NCI-H1436 treated with DMSO at 0.1 percent for 48 hours (cell line): ENCODE measurements around the gene CLEC4G.
"Not testable (repeated sequence)": the region's sequence is repeated elsewhere in the genome, so short reads cannot be mapped to it uniquely, and the experiment has no call there.

ENCODE experiments used
- DNase-seq: peaks from one replicate; lab custom pipeline; 2025; lab: John Stamatoyannopoulos, UW

CLEC4G gene

GRCh38 chr19:7732045-7732444 is at the start of gene CLEC4G:
CLEC4G (minus strand) TSS chr19:7732110; CDS start chr19:7732102, 8 bp downstream.
- DNase-seq, result no peak

- DNase-seq, result no peak
These were observed 49.2 kb upstream of the CLEC4G start for GRCh38 chr19:7781157-7781556.

- no peak for DNase-seq
These were observed 47.9 kb upstream of the CLEC4G start for GRCh38 chr19:7779631-7780486.

- no peak for DNase-seq
These were observed 46.2 kb upstream of the CLEC4G start for GRCh38 chr19:7778081-7778480.

GRCh38 chr19:7775761-7776160 is 43.9 kb upstream of the CLEC4G start:
- no peak for DNase-seq

GRCh38 chr19:7773841-7774240 is 41.9 kb upstream of the CLEC4G start:
- DNase-seq, result no peak

- peak; percentile 1 for DNase-seq
These were observed 40.9 kb upstream of the CLEC4G start for GRCh38 chr19:7772752-7773291.

- no peak for DNase-seq
These were observed 39.2 kb upstream of the CLEC4G start for GRCh38 chr19:7771072-7771471.

- no peak for DNase-seq
These were observed 37.3 kb upstream of the CLEC4G start for GRCh38 chr19:7769171-7769570.

- no peak for DNase-seq
These were observed 35.6 kb upstream of the CLEC4G start for GRCh38 chr19:7767487-7767886.

- no peak for DNase-seq
These were observed 34.6 kb upstream of the CLEC4G start for GRCh38 chr19:7766535-7766934.

- not testable (repeated sequence) for DNase-seq
These were observed 33.1 kb upstream of the CLEC4G start for GRCh38 chr19:7765043-7765442.

- DNase-seq, result not testable (repeated sequence)
These were observed 32.2 kb upstream of the CLEC4G start for GRCh38 chr19:7764157-7764556.

GRCh38 chr19:7763696-7764095 is 31.8 kb upstream of the CLEC4G start:
- DNase-seq, result no peak

GRCh38 chr19:7762719-7763293 is 30.9 kb upstream of the CLEC4G start, which contains the start of gene CLEC4M:
CLEC4M (plus strand) TSS chr19:7763243; CDS start chr19:7763267, 24 bp downstream.
- DNase-seq, result no peak

GRCh38 chr19:7759156-7759555 is 27.2 kb upstream of the CLEC4G start:
- DNase-seq, result no peak

- DNase-seq, result no peak
These were observed 25.4 kb upstream of the CLEC4G start for GRCh38 chr19:7757358-7757757.

- DNase-seq, result no peak
These were observed 24.3 kb upstream of the CLEC4G start for GRCh38 chr19:7756258-7756657.

- DNase-seq, result no peak
These were observed 19.4 kb upstream of the CLEC4G start for GRCh38 chr19:7751157-7751783.

GRCh38 chr19:7748756-7749155 is 16.8 kb upstream of the CLEC4G start:
- no peak for DNase-seq

- DNase-seq, result no peak
These were observed 16.3 kb upstream of the CLEC4G start for GRCh38 chr19:7748171-7748570.
